NAMALWA (cell line): ENCODE results near the gene PDILT.
"Not testable (repeated sequence)": the region's sequence is repeated elsewhere in the genome, so short reads cannot be mapped to it uniquely, and the experiment has no call there.

Experiments used
- DNase-seq: peaks from one replicate; pipeline ENCODE4 v3.0.0-alpha.2; 2015; ENCODE audit warnings: low spot score

The PDILT gene

DNA sequence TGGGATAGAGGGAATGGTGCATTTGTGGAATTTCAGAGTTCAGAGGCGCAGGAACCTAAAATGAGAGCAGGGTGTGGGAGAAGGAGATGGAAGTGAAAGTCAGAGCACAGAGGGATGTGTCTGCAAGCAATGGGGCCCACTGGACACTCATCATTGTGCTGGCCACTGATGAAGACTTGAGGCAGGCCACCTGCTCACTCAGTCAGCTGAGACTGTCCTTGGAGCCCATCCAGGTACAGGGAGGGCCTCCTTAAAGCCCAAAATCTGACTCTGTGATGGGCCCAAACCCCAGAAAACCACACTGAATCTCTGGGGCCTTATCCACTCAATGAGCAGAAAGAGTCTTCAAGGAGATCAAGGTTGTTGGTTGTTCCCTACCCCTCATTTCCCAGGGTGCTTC lies 82.9 kb downstream of the PDILT start:
- no peak for DNase-seq

GRCh38 chr16:20321051-20321450 lies 83.5 kb downstream of the PDILT start:
- DNase-seq, result not testable (repeated sequence)

DNA sequence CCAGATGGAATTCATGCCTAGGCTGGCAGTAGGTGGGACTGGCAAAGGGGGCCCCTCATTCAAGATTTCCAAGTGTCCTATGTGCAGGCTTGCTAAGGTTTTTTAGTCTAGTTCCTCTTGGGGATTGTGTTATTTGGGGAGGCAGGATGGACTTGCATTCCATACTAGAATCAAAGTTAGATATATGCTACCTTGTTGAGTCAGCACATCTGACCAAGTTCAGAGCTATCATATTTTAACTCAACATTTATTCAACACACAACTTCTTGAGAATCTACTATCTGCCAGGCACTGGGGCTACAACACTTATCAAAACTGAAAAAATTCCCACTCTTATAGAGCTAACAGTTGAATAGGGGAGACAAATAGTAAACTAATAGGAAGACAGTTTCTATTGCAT lies 83.9 kb downstream of the PDILT start:
- DNase-seq, result no peak

DNA sequence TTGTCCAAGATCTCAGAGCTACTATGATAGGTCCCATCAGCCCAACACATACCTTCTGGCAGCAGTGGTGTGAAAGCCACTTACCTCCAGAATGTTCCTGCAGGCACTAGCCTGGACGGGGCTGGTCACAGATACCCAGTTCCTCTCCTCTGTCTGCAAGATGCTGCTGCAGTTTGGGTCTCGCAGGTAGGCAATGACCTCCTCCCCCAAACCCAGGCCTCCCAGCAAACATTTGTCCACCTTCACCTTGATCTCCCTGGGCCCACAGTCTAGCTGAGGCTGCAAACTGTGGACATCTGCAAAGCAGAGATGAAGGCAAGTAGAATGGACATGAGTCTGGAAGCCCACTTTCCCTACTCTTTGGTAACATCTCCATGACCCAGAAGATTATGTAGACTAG lies 84.4 kb downstream of the PDILT start:
- DNase-seq, result no peak

- DNase-seq, result no peak
These were observed 85.1 kb downstream of the PDILT start for GRCh38 chr16:20319406-20319805.

GRCh38 chr16:20318437-20318836 lies 86.1 kb downstream of the PDILT start:
- DNase-seq, result no peak

- no peak for DNase-seq
These were observed 86.5 kb downstream of the PDILT start for GRCh38 chr16:20318006-20318405.

GRCh38 chr16:20317117-20317516 lies 87.4 kb downstream of the PDILT start:
- no peak for DNase-seq

DNA sequence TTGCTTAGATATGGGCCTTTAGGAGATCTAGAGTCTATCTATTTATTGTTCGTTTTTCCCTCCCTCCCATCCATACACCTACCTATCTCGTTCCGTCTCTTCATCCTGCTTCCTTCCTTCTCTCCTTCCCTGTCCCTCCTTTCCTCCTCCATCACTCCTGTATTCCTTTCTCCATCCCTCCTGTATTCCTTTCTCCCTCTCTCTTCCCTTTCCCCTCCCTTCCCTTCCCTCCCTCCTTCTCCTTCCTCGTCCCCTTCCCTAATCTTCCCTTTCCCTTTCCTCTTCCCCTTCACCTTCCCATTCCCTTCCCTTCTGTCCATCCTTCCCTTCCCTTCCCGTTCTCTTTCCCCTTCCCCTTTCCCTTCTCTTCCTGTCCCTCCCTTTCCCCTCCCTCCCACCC lies 87.8 kb downstream of the PDILT start:
- DNase-seq, result no peak

DNA sequence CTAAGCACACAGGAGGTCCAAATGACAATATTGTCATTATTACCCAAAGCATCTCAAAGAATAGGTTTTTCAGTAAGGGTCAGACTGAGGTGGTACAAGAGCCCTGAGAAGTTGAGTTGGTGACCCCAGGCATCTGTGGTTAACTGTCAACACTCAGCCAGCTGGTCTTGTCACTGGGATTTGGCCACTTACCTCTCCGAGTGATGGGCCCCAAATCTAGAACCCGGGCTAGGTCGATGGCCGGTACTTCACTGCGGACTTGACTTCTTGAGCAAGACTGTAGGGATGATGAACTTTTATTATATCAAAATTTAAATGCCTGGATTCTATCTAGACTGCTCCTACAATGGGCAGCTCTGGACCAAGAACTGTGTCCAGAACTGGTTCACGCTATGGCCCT lies 88.8 kb downstream of the PDILT start:
- no peak for DNase-seq

- DNase-seq, result no peak
These were observed 90.0 kb downstream of the PDILT start for GRCh38 chr16:20314575-20314974.

DNA sequence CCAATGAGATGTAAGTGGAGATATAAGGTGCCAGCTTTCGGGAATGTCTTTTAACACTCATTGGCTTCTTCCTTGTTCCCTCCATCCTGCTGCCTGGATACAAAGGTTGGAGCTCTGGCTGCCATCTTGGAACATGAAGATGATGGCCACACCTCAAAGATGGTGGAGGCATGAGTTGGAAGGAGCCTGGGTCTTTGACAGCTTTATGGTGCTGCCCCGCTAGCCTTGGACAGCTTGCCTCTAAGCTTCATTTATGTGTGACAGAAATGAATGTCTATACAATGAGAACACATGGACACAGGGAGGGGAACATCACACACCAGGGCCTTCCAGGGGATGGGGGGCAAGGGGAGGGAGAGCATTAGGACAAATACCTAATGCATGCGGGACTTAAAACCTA lies 90.8 kb downstream of the PDILT start:
- no peak for DNase-seq

DNA sequence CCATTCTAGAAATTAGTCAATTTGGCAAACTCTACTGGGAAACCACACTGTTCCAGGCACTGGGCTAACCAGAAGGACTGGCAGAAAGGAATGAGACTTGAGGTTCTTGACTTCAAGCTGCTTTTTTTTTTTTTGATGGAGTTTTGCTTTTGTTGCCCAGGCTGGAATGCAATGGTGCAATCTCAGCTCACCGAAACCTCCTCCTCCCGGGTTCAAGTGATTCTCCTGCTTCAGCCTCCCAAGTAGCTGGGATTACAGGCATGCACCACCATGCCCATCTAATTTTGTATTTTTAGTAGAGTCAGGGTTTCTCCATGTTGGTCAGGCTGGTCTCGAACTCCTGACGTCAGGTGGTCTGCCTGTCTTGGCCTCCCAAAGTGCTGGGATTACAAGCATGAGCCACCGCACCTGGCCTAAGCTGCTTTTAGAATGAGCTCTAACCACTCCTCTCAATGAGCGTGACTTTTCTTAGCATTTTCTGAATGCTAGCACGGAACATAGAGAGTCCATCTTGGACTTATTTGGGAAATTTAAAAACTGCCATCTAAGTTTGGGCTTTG lies 91.9 kb downstream of the PDILT start:
- DNase-seq, result not testable (repeated sequence)

DNA sequence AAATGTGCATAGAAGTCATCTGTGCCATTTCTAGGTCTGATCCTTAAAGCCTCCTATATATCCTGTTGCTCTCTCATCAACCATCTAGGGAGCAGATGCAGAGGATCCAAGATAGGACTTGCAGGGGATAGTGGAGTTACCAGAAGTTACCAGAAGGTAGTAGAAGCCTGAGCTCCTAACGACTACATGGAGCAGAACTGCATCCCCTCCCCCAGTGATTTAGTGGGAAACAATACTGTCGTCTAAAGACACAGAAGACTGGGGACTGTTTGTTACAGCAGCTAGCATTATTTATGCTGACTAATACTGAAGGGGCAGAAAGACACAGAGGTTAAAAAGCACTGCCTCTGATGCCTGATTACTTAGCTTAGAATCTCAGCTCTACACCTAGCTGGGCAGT lies 93.0 kb downstream of the PDILT start:
- no peak for DNase-seq

- DNase-seq, result no peak
These were observed 93.8 kb downstream of the PDILT start for GRCh38 chr16:20310421-20311395.

- no peak for DNase-seq
These were observed 94.8 kb downstream of the PDILT start for GRCh38 chr16:20309786-20310185.
